GM21786 (cell line): Measurements from ENCODE around the gene PPP2R5A.
"Not testable (repeated sequence)": the region's sequence is repeated elsewhere in the genome, so short reads cannot be mapped to it uniquely, and the experiment has no call there.

Experiments used
- ATAC-seq: cut with Tn5 transposase; IDR thresholded peaks from one replicate; pipeline ENCODE4 v1.9.1; 2021; ENCODE audit not compliant: unreplicated experiment

PPP2R5A gene

DNA sequence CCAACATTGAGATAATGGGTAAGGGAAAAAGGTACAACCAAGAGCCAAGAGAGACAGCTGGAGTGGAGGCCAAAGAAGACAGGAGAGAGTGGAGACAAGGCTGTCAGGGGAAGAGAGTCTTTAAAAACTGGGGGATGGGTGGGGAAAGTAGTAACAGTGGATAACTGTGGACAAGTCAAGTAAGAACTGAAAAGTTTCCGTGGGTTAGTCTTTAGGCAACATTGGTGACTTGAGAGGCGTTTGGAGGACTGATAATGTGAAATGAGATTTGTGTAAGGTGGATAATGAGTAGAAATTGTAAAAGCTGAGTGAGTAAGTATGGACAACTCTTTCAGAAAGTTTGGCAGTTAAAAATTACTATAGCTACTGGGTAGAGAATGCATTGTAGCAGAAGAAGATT is 10.4 kb downstream of the PPP2R5A start:
- no peak for ATAC-seq

DNA sequence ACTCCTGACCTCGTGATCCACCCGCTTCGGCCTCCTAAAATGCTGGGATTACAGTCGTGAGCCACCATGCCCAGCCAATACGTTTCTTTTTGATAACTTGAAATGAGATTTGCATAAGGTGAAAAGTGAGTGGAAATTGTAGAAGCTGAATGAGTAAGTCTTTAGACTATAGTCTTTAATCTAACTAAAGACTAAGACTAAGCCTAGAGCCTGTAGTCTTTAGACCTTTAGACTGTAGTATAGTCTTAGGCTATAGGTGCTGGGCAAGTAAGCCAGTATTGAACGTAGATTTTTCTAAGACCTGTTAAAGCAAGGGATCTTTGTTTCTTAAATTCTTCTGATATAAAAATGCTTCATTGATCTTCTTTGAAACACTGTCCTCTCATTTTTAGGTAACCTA is 12.1 kb downstream of the PPP2R5A start:
- no peak for ATAC-seq

DNA sequence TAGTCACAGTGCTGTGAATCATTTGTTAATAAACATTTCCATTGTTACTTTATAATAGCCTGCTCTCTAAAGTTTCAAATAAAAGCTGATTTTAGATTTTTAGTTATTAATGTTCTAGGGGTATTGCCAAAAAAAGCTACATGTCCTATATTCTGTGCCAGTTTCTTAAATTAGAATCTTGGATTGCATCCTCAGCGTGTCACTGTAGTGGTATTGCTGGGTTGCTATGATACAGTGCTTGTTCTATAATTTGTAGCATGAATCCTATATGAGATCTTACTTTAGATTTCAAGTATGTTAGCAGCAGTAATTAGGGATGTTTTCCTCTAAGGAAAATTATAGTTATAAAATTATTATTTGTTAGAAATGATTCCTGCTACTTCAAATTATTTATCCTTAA is 16.4 kb downstream of the PPP2R5A start:
- ATAC-seq: no peak

DNA sequence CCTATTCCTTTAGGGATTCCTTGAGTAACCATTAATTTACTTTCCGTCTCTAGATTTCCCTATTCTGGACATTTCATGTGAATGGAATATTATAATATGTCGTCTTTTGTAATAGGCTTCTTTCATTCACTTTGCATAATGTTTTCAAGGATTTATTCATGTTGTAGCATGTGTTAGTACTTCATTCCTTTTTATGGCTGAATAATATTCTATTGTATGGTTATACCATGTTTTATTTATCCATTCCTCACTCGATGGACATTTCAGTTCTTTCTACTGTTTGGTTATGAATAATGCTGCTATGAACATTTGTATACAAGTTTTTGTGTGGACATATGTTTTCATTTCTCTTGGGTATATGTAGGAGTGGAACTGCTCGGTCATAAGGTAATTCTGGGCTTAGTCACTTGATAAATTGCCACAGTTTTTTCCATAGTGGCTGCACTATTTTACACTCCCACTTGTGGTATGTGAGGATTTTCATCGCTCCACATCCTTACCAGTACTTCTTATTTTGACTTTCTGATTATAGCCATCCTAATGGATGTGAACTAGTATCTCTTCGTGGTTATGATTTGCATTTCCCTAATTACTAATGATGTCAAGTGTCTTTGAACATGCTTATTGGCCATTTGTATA is 17.7 kb downstream of the PPP2R5A start:
- no peak for ATAC-seq

DNA sequence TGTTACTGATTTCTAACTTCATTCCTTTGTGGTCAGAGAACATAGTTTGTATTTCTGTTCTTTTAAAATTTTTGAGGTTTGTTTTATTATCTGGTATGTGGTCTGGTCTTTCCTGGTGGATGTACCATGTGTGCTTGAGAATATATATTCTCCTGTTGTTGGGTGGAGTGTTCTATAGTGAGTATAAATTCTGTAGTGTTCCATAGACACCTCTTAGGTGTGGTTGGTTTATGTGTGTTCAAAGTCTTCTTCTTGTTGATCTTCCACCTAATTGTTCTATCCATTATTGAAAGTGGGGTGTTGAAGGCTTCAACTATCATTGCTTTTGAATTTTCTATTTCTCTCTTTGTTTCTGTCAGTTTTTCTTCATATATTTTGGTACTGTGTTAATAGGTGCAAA is 20.1 kb downstream of the PPP2R5A start:
- ATAC-seq: no peak

DNA sequence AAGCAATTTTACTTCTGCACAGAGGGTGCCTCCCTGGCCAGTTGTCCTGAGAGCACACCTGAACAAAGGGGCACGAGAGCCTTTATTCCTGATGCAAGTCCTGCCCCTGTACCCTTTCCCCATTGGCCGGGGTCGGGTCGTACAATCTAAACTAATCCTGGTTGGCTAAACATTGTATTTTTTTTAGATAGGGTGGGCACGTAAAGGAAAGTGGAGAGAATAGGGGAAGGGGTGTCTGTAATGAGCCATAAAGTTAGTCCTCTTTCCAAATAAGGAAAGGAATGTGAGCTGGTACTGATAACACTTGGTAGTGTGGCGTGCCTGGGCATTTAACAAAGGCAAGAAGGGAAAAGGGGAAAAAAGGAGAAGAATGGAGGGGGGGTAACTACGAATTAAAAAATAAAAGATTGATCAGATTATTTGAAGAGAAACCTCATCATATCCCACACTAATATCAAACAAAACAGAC is 20.8 kb downstream of the PPP2R5A start:
- ATAC-seq: not testable (repeated sequence)

DNA sequence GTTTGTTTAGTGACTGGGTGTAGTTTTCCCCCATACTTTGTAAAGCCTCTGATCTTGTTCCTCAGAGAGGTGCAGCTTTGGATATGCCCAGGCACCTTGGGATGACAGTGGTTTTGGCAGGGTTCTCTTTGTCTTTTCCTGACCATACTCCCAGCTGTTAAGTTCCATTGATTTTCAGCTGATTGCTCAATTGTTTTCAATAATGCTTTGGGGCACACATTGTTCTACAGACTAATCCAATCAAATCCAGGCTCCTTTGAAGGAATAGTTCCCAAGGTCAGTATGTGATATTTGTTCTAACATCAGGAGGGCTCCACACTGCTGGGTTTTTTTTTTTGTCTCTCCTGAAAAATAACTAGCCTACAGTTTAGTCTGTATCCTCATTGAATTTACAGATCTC is 24.8 kb downstream of the PPP2R5A start:
- ATAC-seq: no peak

DNA sequence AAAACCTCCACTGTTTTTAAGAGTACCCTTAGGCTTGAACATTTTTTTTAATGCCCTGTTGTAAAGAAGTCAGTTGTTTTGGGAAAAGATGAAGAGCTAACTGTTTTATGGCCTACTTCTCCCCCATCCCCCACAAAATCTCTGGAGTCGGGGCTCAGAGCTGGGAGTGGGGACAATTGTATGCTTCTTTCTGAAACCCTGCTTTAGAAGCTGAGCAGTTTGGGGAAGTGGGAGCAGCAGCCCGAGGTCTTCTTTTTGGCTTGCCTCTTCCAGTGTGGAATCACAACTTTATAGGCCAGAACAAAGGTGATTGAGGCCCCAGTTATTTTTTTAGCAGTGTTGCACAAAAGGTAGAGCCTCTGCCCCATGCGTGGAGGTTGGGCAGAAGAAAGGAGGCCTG is 25.2 kb downstream of the PPP2R5A start:
- ATAC-seq: no peak

DNA sequence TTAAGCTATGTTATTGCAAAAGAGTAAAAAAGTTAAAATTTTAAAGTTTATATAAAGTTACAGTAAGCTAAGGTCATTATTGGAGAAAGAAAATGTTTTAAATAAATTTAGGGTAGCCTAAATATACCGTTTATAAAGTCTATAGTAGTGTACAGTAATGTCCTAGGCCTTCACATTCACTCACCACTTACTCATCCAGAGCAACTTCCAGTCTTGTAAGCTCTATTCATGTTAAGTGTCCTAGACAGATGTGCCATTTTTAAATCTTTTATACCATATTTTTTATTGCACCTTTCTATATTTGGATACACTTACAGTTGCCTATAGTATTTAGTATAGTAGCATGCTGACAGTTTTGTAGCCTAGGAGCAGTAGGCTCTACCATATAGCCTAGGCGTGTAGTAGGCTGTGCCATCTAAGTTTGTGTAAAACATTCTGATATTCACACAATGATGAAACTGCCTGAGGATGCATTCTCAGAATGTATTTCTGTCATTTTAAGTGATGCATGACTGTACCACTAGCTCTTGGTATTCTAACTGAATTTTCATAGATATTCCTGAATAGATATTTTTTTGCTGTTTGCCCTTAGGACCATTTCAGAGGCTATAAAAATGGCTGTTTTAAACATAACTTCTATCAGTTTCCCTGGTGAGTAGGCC is 26.8 kb downstream of the PPP2R5A start:
- ATAC-seq: no peak

DNA sequence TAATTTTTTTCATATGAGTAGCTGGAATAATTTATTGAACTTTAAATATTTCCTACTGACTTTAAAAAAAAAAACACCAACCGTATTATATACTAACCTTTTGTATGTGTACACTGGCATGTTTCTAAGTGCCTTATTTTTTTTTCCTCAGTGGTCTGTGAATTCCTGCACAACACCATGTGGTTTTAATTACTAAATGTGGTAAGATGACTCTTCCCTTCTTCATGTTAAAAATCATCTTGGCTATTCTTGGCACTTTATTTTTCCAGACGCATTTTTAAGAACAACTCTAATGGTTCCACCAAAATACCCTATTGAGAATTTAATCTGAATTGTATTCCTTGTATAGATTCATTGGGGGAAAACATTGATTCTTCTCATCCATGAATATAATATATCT is 28.4 kb downstream of the PPP2R5A start:
- no peak for ATAC-seq

DNA sequence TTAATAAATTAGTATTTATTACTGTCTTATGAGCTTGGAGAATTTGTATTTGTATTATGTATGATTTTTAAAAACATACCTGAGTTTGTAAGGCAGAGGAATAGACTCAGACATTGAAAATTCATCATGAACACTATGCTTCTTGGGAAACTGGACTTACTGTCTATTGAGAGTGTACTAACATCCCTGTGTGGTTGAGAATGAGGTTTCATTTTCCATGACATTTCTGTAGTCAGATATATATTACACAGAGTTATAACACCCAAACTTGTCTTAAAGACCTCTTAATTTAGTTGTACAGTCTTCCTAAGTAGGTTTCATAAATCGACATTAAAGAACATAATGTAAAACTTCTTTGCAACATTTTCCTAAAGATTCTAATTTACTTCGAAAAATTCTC is 30.0 kb downstream of the PPP2R5A start:
- ATAC-seq: no peak

DNA sequence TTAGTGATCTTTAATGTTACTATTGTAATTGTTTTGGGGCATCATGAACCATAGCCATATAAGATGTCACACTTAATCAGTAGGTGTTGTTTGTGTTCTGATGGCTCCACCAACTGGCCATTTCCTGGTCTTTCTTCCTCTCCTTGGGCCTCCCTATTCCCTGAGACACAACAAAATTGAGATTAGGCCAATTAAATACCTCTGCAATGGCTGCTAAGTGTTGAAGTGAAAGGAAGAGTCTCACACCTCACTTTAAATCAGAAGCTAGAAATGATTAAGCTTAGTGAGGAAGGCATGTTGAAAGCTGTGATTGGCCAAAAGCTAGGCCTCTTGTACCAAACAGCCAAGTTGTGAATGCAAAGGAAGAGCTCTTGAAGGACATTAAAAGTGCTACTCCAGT is 30.7 kb downstream of the PPP2R5A start:
- no peak for ATAC-seq

DNA sequence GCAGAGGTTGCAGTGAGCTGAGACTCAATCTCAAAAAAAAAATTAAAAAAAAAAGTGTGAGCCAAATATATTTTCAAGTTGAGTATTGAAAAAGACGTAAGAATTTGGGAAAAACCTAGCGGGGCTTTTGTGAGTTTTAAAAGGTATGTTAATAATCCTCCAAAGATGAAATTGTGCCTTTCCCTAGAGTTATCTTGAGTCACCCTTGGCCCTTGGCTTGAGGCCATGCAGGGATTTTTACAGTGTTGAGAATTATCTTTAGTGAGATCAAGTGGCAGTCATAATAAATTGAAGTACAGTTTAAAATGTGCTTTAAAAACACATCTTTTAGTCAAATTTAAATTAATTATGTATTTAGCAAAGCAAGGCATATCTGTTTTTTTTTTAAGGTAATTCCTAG is 32.7 kb downstream of the PPP2R5A start:
- no peak for ATAC-seq

DNA sequence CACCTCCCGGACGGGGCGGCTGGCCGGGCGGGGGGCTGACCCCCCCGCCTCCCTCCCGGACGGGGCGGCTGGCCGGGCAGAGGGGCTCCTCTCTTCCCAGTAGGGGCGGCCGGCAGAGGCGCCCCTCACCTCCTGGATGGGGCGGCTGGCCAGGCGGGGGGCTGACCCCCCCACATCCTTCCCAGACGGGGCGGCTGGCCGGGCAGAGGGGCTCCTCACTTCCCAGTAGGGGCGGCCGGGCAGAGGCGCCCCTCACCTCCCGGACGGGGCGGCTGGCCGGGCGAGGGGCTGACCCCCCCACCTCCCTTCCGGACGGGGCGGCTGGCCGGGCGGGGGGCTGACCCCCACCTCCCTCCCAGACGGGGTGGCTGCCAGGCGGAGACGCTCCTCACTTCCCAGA is 35.8 kb downstream of the PPP2R5A start:
- ATAC-seq: not testable (repeated sequence)

DNA sequence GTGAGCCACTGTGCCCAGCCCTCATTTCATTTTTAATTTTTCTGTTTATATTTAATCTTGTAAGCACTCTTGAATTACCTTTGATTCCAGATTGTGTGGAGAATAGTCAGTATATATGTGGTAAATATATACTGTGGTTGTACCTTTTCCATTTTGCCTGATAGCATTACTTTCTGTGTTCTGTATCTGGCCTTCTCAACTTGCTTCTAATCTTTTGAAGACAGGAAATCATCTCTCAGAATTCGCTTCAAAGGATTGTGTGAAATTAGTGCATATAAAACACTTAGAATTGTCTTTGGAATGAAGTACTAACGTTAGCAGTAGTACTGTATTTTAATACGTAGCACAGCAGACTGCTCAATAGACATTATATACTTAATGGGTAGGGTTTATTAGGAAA is 37.9 kb downstream of the PPP2R5A start:
- no peak for ATAC-seq

DNA sequence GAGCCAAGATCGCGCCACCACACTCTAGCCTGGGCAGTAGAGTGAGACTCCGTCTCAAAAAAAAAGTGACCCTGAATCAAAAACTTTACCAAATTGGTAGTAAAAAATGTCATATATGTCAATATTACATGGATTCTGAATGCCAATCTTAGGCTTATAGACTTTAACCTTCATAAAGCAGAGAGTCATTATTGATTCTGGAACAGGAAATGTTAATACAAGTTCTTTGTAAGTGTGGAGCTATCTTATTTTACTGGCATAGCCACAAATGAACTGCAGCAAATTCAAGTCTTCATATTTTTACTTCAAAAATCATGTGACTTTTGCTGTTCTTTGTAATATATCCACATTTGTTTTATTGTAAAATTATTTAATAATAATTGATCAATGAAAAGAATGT is 41.3 kb downstream of the PPP2R5A start:
- no peak for ATAC-seq

DNA sequence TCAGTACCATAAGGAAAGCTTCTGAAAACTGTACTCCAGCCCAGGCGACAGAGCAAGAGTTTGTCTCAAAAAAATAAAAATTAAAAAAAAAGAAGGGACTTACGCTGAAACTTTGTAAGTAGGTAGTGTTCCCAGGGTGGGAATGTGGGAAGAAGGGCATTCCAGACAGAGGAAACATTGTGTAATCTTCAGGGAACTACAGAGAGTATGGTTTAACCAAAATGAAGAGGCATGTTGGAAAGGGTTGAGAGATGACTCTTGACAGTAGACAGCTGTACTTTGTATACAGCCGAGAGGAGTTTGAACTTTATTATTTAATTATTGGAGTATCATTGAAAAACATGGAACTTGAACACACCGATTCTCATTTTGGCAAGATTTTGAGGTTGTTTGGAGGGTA is 43.0 kb downstream of the PPP2R5A start:
- no peak for ATAC-seq

DNA sequence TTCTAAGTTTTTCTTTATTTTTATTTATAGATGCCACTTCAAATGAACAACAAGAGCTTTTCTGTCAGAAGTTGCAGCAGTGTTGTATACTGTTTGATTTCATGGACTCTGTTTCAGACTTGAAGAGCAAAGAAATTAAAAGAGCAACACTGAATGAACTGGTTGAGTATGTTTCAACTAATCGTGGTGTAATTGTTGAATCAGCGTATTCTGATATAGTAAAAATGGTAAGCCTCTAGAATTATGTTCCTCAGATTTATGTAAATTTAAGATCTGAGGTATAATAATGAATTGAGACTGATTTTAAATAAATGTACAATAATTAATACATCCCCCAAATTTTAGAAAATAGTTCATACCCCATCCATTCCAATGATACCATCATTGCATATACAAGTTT is 43.9 kb downstream of the PPP2R5A start:
- ATAC-seq: no peak

DNA sequence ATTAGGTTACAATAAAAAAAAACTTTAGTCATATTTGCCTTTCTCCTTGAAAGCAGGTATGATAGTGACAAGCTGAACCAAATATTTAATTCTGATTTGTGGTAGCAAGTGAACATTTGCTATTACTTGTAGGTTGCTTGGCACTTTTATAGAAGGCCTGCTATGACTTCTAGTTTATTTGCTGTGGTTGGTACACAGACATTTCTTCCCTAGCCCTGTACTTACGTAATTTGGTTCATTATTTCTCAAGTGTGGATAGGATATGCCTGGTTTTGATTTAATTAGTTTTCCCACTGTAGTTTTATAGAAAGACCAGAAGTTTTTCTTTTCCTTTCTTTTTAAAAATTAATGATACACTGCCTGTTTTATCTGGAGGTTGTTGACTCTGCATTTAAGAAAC is 55.9 kb downstream of the PPP2R5A start:
- no peak for ATAC-seq

DNA sequence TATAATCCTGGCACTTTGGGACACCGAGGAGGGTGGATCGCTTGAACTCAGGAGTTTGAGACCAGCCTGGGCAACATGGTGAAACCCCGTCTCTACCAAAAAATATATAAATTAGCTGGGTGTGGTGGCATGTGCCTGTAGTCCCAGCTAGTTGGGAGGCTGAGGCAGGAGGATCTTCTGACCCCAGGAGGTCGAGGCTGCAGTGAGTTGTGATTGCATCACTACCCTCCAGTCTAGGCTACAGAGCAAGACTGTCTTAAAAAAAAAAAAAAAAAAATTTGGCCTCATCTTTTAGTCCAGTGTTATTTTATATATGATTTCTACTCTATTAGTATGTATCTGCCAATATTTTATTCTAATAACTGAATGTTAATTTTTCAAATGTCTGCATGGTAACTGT is 59.7 kb downstream of the PPP2R5A start:
- ATAC-seq: no peak

DNA sequence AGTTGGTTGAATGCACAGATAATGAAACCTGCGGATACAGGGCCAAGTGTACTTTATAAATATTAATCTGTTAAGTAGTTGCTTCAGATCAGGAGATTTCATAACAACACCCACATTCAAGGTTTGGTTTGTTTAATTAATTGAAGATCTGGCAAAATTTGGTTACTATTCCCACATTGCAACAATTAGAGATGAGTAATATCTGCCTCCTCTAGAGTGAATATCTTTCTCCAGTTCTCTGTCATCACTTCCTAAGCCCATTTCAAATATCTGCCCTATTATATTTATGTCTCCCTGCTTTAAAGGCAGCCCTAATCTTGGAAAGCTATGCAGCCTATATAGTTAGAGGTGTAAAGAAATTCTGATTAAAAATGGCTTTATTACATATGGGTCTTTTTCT is 61.4 kb downstream of the PPP2R5A start:
- no peak for ATAC-seq

DNA sequence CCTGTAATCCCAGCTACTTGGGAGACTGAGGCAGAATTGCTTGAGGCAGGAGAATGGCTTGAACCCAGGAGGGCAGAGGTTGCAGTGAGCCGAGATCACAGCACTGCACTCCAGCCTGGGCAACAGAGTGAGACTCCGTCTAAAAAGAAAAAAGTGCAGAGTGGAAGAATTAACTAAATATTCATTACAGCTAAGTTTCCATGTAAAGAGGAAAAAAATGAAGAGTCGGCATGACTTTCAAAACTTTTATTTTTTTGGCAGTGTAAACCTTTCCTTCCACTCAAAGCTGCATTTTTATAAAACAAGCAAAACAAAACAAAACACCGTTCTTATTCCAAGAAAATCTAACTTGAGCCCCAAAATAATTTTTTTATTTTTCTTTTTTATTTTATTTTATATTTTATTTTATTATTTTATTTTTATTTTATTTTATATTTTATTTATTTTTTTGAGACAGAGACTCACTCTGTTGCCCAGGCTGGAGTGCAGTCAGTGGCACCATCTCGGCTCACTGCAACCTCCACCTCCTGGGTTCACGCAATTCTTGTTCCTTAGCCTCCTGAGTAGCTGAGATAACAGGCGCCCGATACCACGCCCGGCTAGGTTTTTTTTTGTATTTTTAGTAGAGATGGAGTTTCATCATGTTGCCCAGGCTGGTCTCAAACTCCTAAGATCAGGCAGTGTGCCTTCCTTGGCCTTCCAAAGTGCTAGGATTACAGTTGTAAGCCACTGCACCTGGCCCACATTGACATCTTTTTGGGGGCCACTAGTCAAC is 66.6 kb downstream of the PPP2R5A start:
- no peak for ATAC-seq
